HepG2 (cell line): ENCODE results near the gene TLN1. TPM values are rescaled to one million over a fixed set of nuclear protein-coding genes. Genes with fewer than 3 reads are reported as not detected.
A peak's percentile ranks its signal among the peaks of the same experiment; 100 is the strongest.

ENCODE experiments used
- BATF2 ChIP-seq: sonication (generic); formaldehyde crosslinking; IDR thresholded peaks from 2 replicates; pipeline ENCODE4 v1.8.0; 2022; ENCODE audit warnings: mild to moderate bottlenecking, missing genetic modification reagents, moderate library complexity
- BCL3 ChIP-seq: sonication (generic); formaldehyde crosslinking; IDR thresholded peaks from 2 replicates; pipeline ENCODE4 v1.5.1; 2020; ENCODE audit warnings: mild to moderate bottlenecking, missing genetic modification reagents, moderate library complexity
- CEBPG ChIP-seq: IDR thresholded peaks from 2 replicates; pipeline ENCODE4 v1.6.1; 2016
- EHMT2 ChIP-seq: fragments of 200-600 bp; sonication (generic); IDR thresholded peaks from 2 replicates; pipeline ENCODE4 v1.7.0; 2017; ENCODE audit warnings: antibody characterized with exemption, low read depth, low read length, borderline replicate concordance
- HNRNPH1 ChIP-seq: fragments of 200-400 bp; formaldehyde crosslinking; optimal IDR thresholded peaks from 2 replicates; pipeline ENCODE3; 2017; ENCODE audit warnings: mild to moderate bottlenecking, low read depth, low read length
- MAZ ChIP-seq, 2 experiments: sonication (generic) in 1 of 2; formaldehyde crosslinking in 1 of 2; IDR thresholded peaks; 2 replicates each; pipeline versions ENCODE4 v1.5.0 to v1.6.1; 2012 to 2020; ENCODE audit warnings: low read depth in 2 of 2, mild to moderate bottlenecking in 2 of 2, borderline replicate concordance in 1 of 2, improper control_type of control experiment in 1 of 2, low read length in 1 of 2, missing genetic modification reagents in 1 of 2, moderate library complexity in 1 of 2
- MIER2 ChIP-seq: IDR thresholded peaks from 2 replicates; pipeline ENCODE4 v1.6.1; 2016; ENCODE audit warnings: missing biosample characterization, missing genetic modification reagents
- NCOA5 ChIP-seq: sonication (generic); formaldehyde crosslinking; IDR thresholded peaks from 2 replicates; pipeline ENCODE4 v1.4.0; 2020; ENCODE audit warnings: missing genetic modification reagents
- SRF ChIP-seq: IDR thresholded peaks from 2 replicates; pipeline ENCODE4 v1.6.1; 2011; ENCODE audit warnings: mild to moderate bottlenecking, low read depth, low read length, moderate library complexity
- SRSF1 ChIP-seq: fragments of 200-400 bp; formaldehyde crosslinking; optimal IDR thresholded peaks from 2 replicates; pipeline ENCODE3; 2017; ENCODE audit warnings: mild to moderate bottlenecking, low read depth, low read length, moderate library complexity
- XRCC5 ChIP-seq: fragments of 200-400 bp; formaldehyde crosslinking; optimal IDR thresholded peaks from 2 replicates; pipeline ENCODE3; 2017; ENCODE audit warnings: mild to moderate bottlenecking, low read length
- YEATS4 ChIP-seq: sonication (generic); formaldehyde crosslinking; IDR thresholded peaks from 2 replicates; pipeline ENCODE4 v1.4.0; 2020; ENCODE audit warnings: missing genetic modification reagents, borderline replicate concordance
- ZBTB3 ChIP-seq: sonication (generic); formaldehyde crosslinking; IDR thresholded peaks from 2 replicates; pipeline ENCODE4 v1.4.0; 2020; ENCODE audit warnings: low read depth, mild to moderate bottlenecking, moderate library complexity, missing genetic modification reagents, borderline replicate concordance
- ZGPAT ChIP-seq: IDR thresholded peaks from 2 replicates; pipeline ENCODE4 v1.6.1; 2016; ENCODE audit warnings: mild to moderate bottlenecking
- ZKSCAN8 ChIP-seq: IDR thresholded peaks from 2 replicates; pipeline ENCODE4 v1.6.1; 2016; ENCODE audit warnings: borderline replicate concordance, missing genetic modification reagents, missing compliant biosample characterization
- ZNF17 ChIP-seq: sonication (generic); formaldehyde crosslinking; IDR thresholded peaks from 2 replicates; pipeline ENCODE4 v1.5.0; 2020; ENCODE audit warnings: mild to moderate bottlenecking, missing genetic modification reagents
- ZNF432 ChIP-seq: sonication (generic); formaldehyde crosslinking; IDR thresholded peaks from 2 replicates; pipeline ENCODE4 v1.5.0; 2020; ENCODE audit warnings: missing genetic modification reagents, mild to moderate bottlenecking, borderline replicate concordance
- ZNF501 ChIP-seq: sonication (generic); formaldehyde crosslinking; IDR thresholded peaks from 2 replicates; pipeline ENCODE4 v1.5.1; 2020; ENCODE audit warnings: mild to moderate bottlenecking, moderate library complexity, missing genetic modification reagents
- ZNF563 ChIP-seq: sonication (generic); formaldehyde crosslinking; IDR thresholded peaks from 2 replicates; pipeline ENCODE4 v1.8.0; 2022; ENCODE audit warnings: mild to moderate bottlenecking, moderate library complexity, missing genetic modification reagents
- ZNF570 ChIP-seq: sonication (generic); formaldehyde crosslinking; IDR thresholded peaks from 2 replicates; pipeline ENCODE4 v1.4.0; 2020; ENCODE audit warnings: mild to moderate bottlenecking, missing genetic modification reagents, borderline replicate concordance
- ZNF605 ChIP-seq: sonication (generic); formaldehyde crosslinking; IDR thresholded peaks from 2 replicates; pipeline ENCODE4 v1.8.0; 2022; ENCODE audit warnings: mild to moderate bottlenecking, missing genetic modification reagents
- ZNF615 ChIP-seq: sonication (generic); formaldehyde crosslinking; IDR thresholded peaks from 2 replicates; pipeline ENCODE4 v1.5.0; 2020; ENCODE audit warnings: mild to moderate bottlenecking, missing genetic modification reagents, borderline replicate concordance
- polyA plus RNA-seq, 8 experiments: library from polyadenylated mRNA; depleted of rRNA in 3 of 8; stranded (reverse) in 7 of 8; unstranded in 1 of 8; fragments of >200 nt; fragmentation: Illumina TruSeq in 4 of 8; extraction: Trizol in 4 of 8; gene quantifications; 2 replicates each; pipeline versions ENCODE4 v1.2.1 to v1.2.3, GENCODE V29; 2011 to 2016; ENCODE audit warnings: low read depth in 4 of 8, missing spikeins in 1 of 8, mixed read lengths in 1 of 8; ENCODE audit not compliant: insufficient read depth in 1 of 8
- total RNA-seq, 5 experiments: library from RNA; depleted of rRNA; stranded (reverse); fragments of >200 nt; fragmentation: Illumina TruSeq; extraction: Trizol; gene quantifications; 2 replicates each; pipeline ENCODE4 v1.2.3, GENCODE V29; 2016; ENCODE audit warnings: low read depth in 1 of 5
- TF ChIP-seq, protein P1 (sequence below): sonication (generic); formaldehyde crosslinking; conservative IDR thresholded peaks from 2 replicates; pipeline ENCODE4 v1.8.0; 2022; ENCODE audit warnings: mild to moderate bottlenecking, moderate library complexity, missing genetic modification reagents

The TLN1 gene
- total and polyA plus RNA-seq, 2 of the 13 experiments (the other 11 are each of a cell fraction or from before 2014, with no cell fraction given): 35.2 to 51.8 TPM

GRCh38 chr9:35658137-35658967, 73.6 kb downstream of the TLN1 start, which contains the start of gene CCDC107 (continued):
- TF ChIP-seq MAZ (IDR thresholded peaks at IDR 0.05; ENCODE audit: borderline replicate concordance, low read depth, low read length) (no peak; the same call in 1 of the 2 replicates), MAZ (CRISPR knock-in tag; IDR thresholded peaks at IDR 0.05; ENCODE audit: low read depth) (no peak), ZGPAT (CRISPR knock-in tag) (peak; percentile 26; the same call in 1 of the 2 replicates), CEBPG (CRISPR knock-in tag) (no peak), MIER2 (0 out of 2 replicates have a peak, but pooled peaks have one; percentile 29), BCL3 (CRISPR knock-in tag) (no peak), XRCC5 (peak; percentile 82), HNRNPH1 (no peak), ZNF563 (CRISPR knock-in tag) (no peak), ZBTB3 (no peak; the same call in 1 of the 2 replicates), NCOA5 (CRISPR knock-in tag) (no peak), BATF2 (CRISPR knock-in tag) (no peak), EHMT2 (no peak), ZNF17 (CRISPR knock-in tag) (no peak), ZNF501 (peak; percentile 43; the same call in 1 of the 2 replicates), SRF (no peak), ZKSCAN8 (CRISPR knock-in tag) (peak; percentile 62; the same call in 1 of the 2 replicates), ZNF605 (no peak), ZNF432 (CRISPR knock-in tag) (no peak), SRSF1 (peak; percentile 62), ZNF570 (CRISPR knock-in tag) (no peak), YEATS4 (CRISPR knock-in tag) (no peak; the same call in 1 of the 2 replicates), ZNF615 (peak; percentile 90; the same call in 1 of the 2 replicates)
- TF ChIP-seq, protein P1, sequence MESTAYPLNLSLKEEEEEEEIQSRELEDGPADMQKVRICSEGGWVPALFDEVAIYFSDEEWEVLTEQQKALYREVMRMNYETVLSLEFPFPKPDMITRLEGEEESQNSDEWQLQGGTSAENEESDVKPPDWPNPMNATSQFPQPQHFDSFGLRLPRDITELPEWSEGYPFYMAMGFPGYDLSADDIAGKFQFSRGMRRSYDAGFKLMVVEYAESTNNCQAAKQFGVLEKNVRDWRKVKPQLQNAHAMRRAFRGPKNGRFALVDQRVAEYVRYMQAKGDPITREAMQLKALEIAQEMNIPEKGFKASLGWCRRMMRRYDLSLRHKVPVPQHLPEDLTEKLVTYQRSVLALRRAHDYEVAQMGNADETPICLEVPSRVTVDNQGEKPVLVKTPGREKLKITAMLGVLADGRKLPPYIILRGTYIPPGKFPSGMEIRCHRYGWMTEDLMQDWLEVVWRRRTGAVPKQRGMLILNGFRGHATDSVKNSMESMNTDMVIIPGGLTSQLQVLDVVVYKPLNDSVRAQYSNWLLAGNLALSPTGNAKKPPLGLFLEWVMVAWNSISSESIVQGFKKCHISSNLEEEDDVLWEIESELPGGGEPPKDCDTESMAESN (CRISPR knock-in tag): no peak
